ENCODE data around the gene MFGE8.

The MFGE8 gene

GRCh38 chr15:88909956-88910831 is 3.0 kb downstream of the MFGE8 start:
- H3K27me3 ChIP-seq: no peaks in the 10 kb centered on the region
- no peaks in the 10 kb centered on the region for H3K4me1 ChIP-seq
- DNase-seq: no peak
- no peaks in the 10 kb centered on the region for H3K9me3 ChIP-seq
- no peak for TF ChIP-seq CTCF (IDR thresholded peaks at IDR 0.05; ENCODE audit: low read depth, low read length)
- H3K4me3 ChIP-seq (ENCODE audit: low read depth, low read length): no peak overlapping the region
- H3K36me3 ChIP-seq: no peaks in the 10 kb centered on the region

GRCh38 chr15:88908697-88909621 is 4.2 kb downstream of the MFGE8 start:
- no peak for DNase-seq
- no peaks in the 10 kb centered on the region; the same call in 1 of the 2 replicates for H3K4me1 ChIP-seq
- no peak overlapping the region for H3K4me3 ChIP-seq (ENCODE audit: low read depth, low read length)

GRCh38 chr15:88908123-88908522 is 5.1 kb downstream of the MFGE8 start:
- H3K4me3 ChIP-seq (ENCODE audit: low read depth, low read length): no peak overlapping the region
- no peak for TF ChIP-seq CTCF (IDR thresholded peaks at IDR 0.05; ENCODE audit: low read depth, low read length)
- no peak for DNase-seq
- H3K36me3 ChIP-seq: no peaks in the 10 kb centered on the region
- no peaks in the 10 kb centered on the region; the same call in 1 of the 2 replicates for H3K4me1 ChIP-seq
- H3K27me3 ChIP-seq: no peaks in the 10 kb centered on the region
- H3K9me3 ChIP-seq: no peaks in the 10 kb centered on the region

More at GRCh38 chr15:88908697-88909621, 4.2 kb downstream of the MFGE8 start:
- Histone ChIP-seq H3K27me3 (no peaks in the 10 kb centered on the region), H3K36me3 (no peaks in the 10 kb centered on the region), H3K9me3 (no peaks in the 10 kb centered on the region)
- no peak for TF ChIP-seq CTCF (IDR thresholded peaks at IDR 0.05; ENCODE audit: low read depth, low read length)

GRCh38 chr15:88907111-88907510 is 6.1 kb downstream of the MFGE8 start:
- no peak for DNase-seq
- no peak for TF ChIP-seq CTCF (IDR thresholded peaks at IDR 0.05; ENCODE audit: low read depth, low read length)
- Histone ChIP-seq H3K27me3 (no peaks in the 10 kb centered on the region), H3K36me3 (no peaks in the 10 kb centered on the region), H3K4me3 (ENCODE audit: low read depth, low read length) (no peak overlapping the region), H3K9me3 (no peaks in the 10 kb centered on the region), H3K4me1 (no peaks in the 10 kb centered on the region; the same call in 1 of the 2 replicates)

GRCh38 chr15:88906551-88906950 is 6.6 kb downstream of the MFGE8 start:
- no peak for TF ChIP-seq CTCF (IDR thresholded peaks at IDR 0.05; ENCODE audit: low read depth, low read length)
- H3K9me3 ChIP-seq: no peaks in the 10 kb centered on the region
- H3K4me1 ChIP-seq: no peaks in the 10 kb centered on the region; the same call in 1 of the 2 replicates
- DNase-seq: no peak
- H3K36me3 ChIP-seq: no peaks in the 10 kb centered on the region
- no peaks in the 10 kb centered on the region for H3K27me3 ChIP-seq
- H3K4me3 ChIP-seq (ENCODE audit: low read depth, low read length): no peak overlapping the region

Measured in BE2C (cell line).